NT2/D1 (cell line): ENCODE results near the gene SYVN1.

ENCODE experiments used
- SUZ12 ChIP-seq: IDR thresholded peaks from 2 replicates; pipeline ENCODE4 v1.6.1; 2011; ENCODE audit not compliant: insufficient read length, insufficient read depth; ENCODE audit errors: extremely low read depth
- YY1 ChIP-seq: IDR thresholded peaks from 2 replicates; pipeline ENCODE4 v1.6.1; 2011; ENCODE audit not compliant: insufficient read length, insufficient read depth
- ZNF274 ChIP-seq: IDR thresholded peaks from 2 replicates; pipeline ENCODE4 v1.6.1; 2011; ENCODE audit warnings: mild to moderate bottlenecking, low read depth, low read length

DNA sequence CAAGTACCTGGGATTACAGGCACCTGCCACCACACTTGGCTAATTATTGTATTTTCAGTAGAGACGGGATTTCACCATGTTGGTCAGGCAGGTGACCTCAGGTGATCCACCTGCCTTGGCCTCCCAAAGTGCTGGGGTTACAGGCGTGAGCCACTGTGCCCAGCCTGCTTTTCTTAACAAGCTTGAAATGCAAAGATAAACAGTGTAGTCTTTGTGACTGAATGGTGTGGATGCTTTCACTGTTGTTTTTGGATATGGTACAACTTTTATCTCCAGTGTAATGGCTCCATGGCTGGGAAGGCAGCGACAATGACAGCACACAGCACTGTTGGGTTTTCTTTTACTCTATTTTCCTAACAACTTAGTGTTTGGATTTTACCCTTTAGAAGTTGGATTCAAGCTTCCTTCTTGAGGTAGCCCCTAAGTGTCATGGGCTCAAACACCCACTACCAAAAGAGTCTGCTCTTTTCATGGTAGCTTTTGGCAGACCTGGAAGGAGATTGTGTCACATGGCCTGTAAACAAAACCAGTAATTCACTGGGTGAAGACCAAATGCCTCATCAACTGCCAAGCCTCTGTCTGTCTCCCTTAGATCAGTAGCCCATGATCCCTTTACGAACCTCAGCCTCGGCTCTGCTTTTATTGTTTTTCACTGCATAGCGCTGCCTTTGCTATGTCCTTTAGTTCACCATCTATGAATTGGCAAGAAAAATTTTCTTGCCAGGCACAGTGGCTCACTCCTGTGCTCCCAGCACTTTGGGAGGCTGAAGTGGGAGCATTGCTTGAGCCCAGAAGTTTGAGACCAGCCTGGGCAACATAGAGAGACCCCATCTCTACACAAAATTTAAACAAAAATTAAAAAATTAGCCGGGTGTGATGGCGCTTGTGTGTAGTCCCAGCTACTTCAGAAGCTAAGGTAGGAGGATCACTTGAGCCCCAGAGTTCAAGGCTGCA lies 31.9 kb downstream of the SYVN1 start:
- TF ChIP-seq SUZ12 (no peak), YY1 (no peak), ZNF274 (no peak)
